H9 (cell line): ENCODE measurements around the gene ARRDC1. TPM values are rescaled to one million over a fixed set of nuclear protein-coding genes. Genes with fewer than 3 reads are reported as not detected.

Experiments
- DNase-seq: peaks from one replicate; pipeline ENCODE4 v3.0.0-alpha.2; 2017
- H2AFZ ChIP-seq: one replicate; pipeline ENCODE4 v1.6.1; 2013; ENCODE audit warnings: mild to moderate bottlenecking, low read length, control low read depth, moderate library complexity
- H2AK5ac ChIP-seq: 2 replicates; pipeline ENCODE4 v1.6.1; 2013; ENCODE audit warnings: low read length, control low read depth, mixed read lengths; ENCODE audit not compliant: insufficient read length
- H2BK120ac ChIP-seq: one replicate; pipeline ENCODE4 v1.6.1; 2013; ENCODE audit warnings: low read depth, mild to moderate bottlenecking, low read length, control low read depth, inconsistent platforms; ENCODE audit not compliant: poor library complexity, severe bottlenecking
- H2BK12ac ChIP-seq: 2 replicates; pipeline ENCODE4 v1.6.1; 2013; ENCODE audit warnings: low read length, control low read depth, mixed read lengths, low read depth; ENCODE audit not compliant: insufficient read length
- H2BK15ac ChIP-seq: 2 replicates; pipeline ENCODE4 v1.6.1; 2013; ENCODE audit warnings: low read depth, low read length, control low read depth
- H2BK20ac ChIP-seq: one replicate; pipeline ENCODE4 v1.6.1; 2013; ENCODE audit warnings: low read depth, mild to moderate bottlenecking, low read length, control low read depth, inconsistent platforms; ENCODE audit not compliant: poor library complexity, severe bottlenecking
- H2BK5ac ChIP-seq: 2 replicates; pipeline ENCODE4 v1.6.1; 2013; ENCODE audit warnings: low read length, control low read depth, mixed read lengths; ENCODE audit not compliant: insufficient read length
- H3K14ac ChIP-seq: 2 replicates; pipeline ENCODE4 v1.6.1; 2013; ENCODE audit warnings: low read length, control low read depth; ENCODE audit not compliant: insufficient read depth
- H3K18ac ChIP-seq: 2 replicates; pipeline ENCODE4 v1.6.1; 2013; ENCODE audit warnings: low read depth, mild to moderate bottlenecking, mixed read lengths, low read length, control low read depth; ENCODE audit not compliant: insufficient read length
- H3K23ac ChIP-seq: 2 replicates; pipeline ENCODE4 v1.6.1; 2013; ENCODE audit warnings: low read length, control low read depth, mixed read lengths, low read depth; ENCODE audit not compliant: insufficient read length
- H3K23me2 ChIP-seq: 2 replicates; pipeline ENCODE4 v1.6.1; 2013; ENCODE audit warnings: low read depth, mild to moderate bottlenecking, mixed read lengths, low read length, control low read depth; ENCODE audit not compliant: insufficient read length, poor library complexity, severe bottlenecking
- H3K27ac ChIP-seq: 2 replicates; pipeline ENCODE4 v1.5.1; 2013; ENCODE audit warnings: low read length, control low read depth, mixed read lengths, low read depth; ENCODE audit not compliant: insufficient read length
- H3K27me3 ChIP-seq: 2 replicates; pipeline ENCODE4 v1.6.1; 2013; ENCODE audit warnings: low read length, control low read depth, inconsistent platforms; ENCODE audit not compliant: insufficient read depth
- H3K4ac ChIP-seq: 2 replicates; pipeline ENCODE4 v1.6.1; 2013; ENCODE audit warnings: low read depth, mild to moderate bottlenecking, control low read depth, inconsistent platforms, low read length, moderate library complexity
- H3K4me1 ChIP-seq: 2 replicates; pipeline ENCODE4 v1.6.1; 2013; ENCODE audit warnings: low read length, control low read depth, inconsistent platforms; ENCODE audit not compliant: insufficient read depth
- H3K4me2 ChIP-seq: 2 replicates; pipeline ENCODE4 v1.6.1; 2013; ENCODE audit warnings: low read length, control low read depth, mixed read lengths; ENCODE audit not compliant: insufficient read length, insufficient read depth
- H3K56ac ChIP-seq: 2 replicates; pipeline ENCODE4 v1.6.1; 2013; ENCODE audit warnings: low read depth, mild to moderate bottlenecking, mixed read lengths, low read length, control low read depth; ENCODE audit not compliant: insufficient read length
- H3K79me1 ChIP-seq: 2 replicates; pipeline ENCODE4 v1.6.1; 2013; ENCODE audit warnings: low read depth, mild to moderate bottlenecking, moderate library complexity, low read length, control low read depth, inconsistent platforms; ENCODE audit not compliant: insufficient read depth, poor library complexity, severe bottlenecking
- H3K79me2 ChIP-seq: 2 replicates; pipeline ENCODE4 v1.6.1; 2013; ENCODE audit warnings: low read length, control low read depth, inconsistent platforms; ENCODE audit not compliant: insufficient read depth
- H3K9ac ChIP-seq: 2 replicates; pipeline ENCODE4 v1.6.1; 2013; ENCODE audit warnings: low read length, control low read depth, mixed read lengths; ENCODE audit not compliant: insufficient read length; ENCODE audit errors: extremely low read depth
- H3K9me3 ChIP-seq: one replicate; pipeline ENCODE4 v1.6.1; 2013; ENCODE audit warnings: low read depth, low read length, inconsistent platforms; ENCODE audit not compliant: control insufficient read depth
- H3T11ph ChIP-seq: one replicate; pipeline ENCODE4 v1.6.1; 2013; ENCODE audit warnings: mild to moderate bottlenecking, low read length, control low read depth, inconsistent platforms
- H4K20me1 ChIP-seq: one replicate; pipeline ENCODE4 v1.6.1; 2013; ENCODE audit not compliant: control insufficient read depth, insufficient read length, insufficient read depth
- H4K5ac ChIP-seq: 2 replicates; pipeline ENCODE4 v1.6.1; 2013; ENCODE audit warnings: low read depth, mild to moderate bottlenecking, mixed read lengths, low read length, control low read depth; ENCODE audit not compliant: insufficient read length
- H4K8ac ChIP-seq: replicated peaks from 2 replicates; pipeline ENCODE4 v1.6.1; 2013; ENCODE audit warnings: low read length, control low read depth, mixed read lengths, low read depth; ENCODE audit not compliant: insufficient read length
- H4K91ac ChIP-seq: 2 replicates; pipeline ENCODE4 v1.6.1; 2013; ENCODE audit warnings: low read depth, mild to moderate bottlenecking, moderate library complexity, mixed read lengths, low read length, control low read depth; ENCODE audit not compliant: insufficient read length
- H3K27ac Mint-ChIP-seq, 3 experiments: 2 replicates in 2 of 3; 3 replicates in 1 of 3; pipeline ENCODE4 v1.8.0; 2020 to 2021; ENCODE audit warnings: mixed read lengths in 3 of 3, mild to moderate bottlenecking in 1 of 3, moderate library complexity in 1 of 3
- H3K27me3 Mint-ChIP-seq: 2 replicates; pipeline ENCODE4 v1.8.0; 2021; ENCODE audit warnings: low read depth, mild to moderate bottlenecking, moderate library complexity, mixed read lengths
- H3K36me3 Mint-ChIP-seq, 3 experiments: 2 replicates in 2 of 3; 3 replicates in 1 of 3; pipeline ENCODE4 v1.8.0; 2020 to 2021; ENCODE audit warnings: low read depth in 3 of 3, mixed read lengths in 3 of 3; ENCODE audit not compliant: insufficient read depth in 1 of 3
- H3K4me1 Mint-ChIP-seq, 2 experiments: 2 replicates each; pipeline ENCODE4 v1.8.0; 2020; ENCODE audit warnings: mixed read lengths in 2 of 2
- H3K4me3 Mint-ChIP-seq, 2 experiments: 2 replicates in 1 of 2; 3 replicates in 1 of 2; pipeline ENCODE4 v1.8.0; 2020 to 2021; ENCODE audit warnings: mild to moderate bottlenecking in 2 of 2, mixed read lengths in 2 of 2, moderate library complexity in 1 of 2
- H3K9me3 Mint-ChIP-seq, 2 experiments: 2 replicates in 1 of 2; 3 replicates in 1 of 2; pipeline ENCODE4 v1.8.0; 2020; ENCODE audit warnings: mild to moderate bottlenecking in 2 of 2, mixed read lengths in 2 of 2, moderate library complexity in 1 of 2
- CTCF ChIP-seq: fragments of 200-600 bp; sonication (generic); conservative IDR thresholded peaks from 3 replicates; pipeline ENCODE4 v1.8.0; 2021; ENCODE audit warnings: antibody characterized with exemption, mild to moderate bottlenecking
- WGBS: extraction: QIAGEN DNeasy Blood & Tissue Kit; methylation state at CpG from one replicate; pipeline ENCODE4 v1.1.7; 2013; ENCODE audit warnings: missing lambda C conversion rate, low lambda C conversion rate, mixed read lengths; ENCODE audit not compliant: insufficient read length; ENCODE audit errors: extremely low coverage; 5-methylcytosine and 5-hydroxymethylcytosine counted together
- total RNA-seq: library from RNA; stranded (reverse); gene quantifications from 2 replicates; pipeline ENCODE4 v1.2.1, GENCODE V29; 2021

ARRDC1 gene
- total RNA-seq, 1 experiment from 2014 or later: 34.4 TPM

- H3K27me3 Mint-ChIP-seq: peaks cover 10% of the 10 kb centered on the region
Measured at GRCh38 chr9:137588311-137588710, 17.2 kb upstream of the ARRDC1 start.

More at GRCh38 chr9:137588311-137588710, 17.2 kb upstream of the ARRDC1 start:
- no peak overlapping the region for H3K23ac ChIP-seq
- H3K9me3 ChIP-seq: no peaks in the 10 kb centered on the region
- H2BK120ac ChIP-seq: no peak overlapping the region
- TF ChIP-seq CTCF: no peak
- no peak overlapping the region for H3K4me2 ChIP-seq
- no peak overlapping the region for H4K91ac ChIP-seq
- peaks cover 4% of the 10 kb centered on the region; the same call in 1 of the 2 replicates for H3K4me1 ChIP-seq
- no peak overlapping the region for H3K27ac ChIP-seq
- H3K79me2 ChIP-seq: peaks cover 4% of the 10 kb centered on the region; the same call in 1 of the 2 replicates
- H3K56ac ChIP-seq: no peak overlapping the region
- H3K27me3 ChIP-seq: no peaks in the 10 kb centered on the region
- Mint-ChIP-seq H3K4me1 (peaks cover 5 to 11% of the 10 kb centered on the region in 2 experiments; a peak in 3 of 4 replicates), H3K4me3 (peak overlapping the region; percentile 81 to 90), H3K36me3 (peaks cover 22 to 61% (median 49%) of the 10 kb centered on the region in 3 experiments; a peak in 6 of 7 replicates), H3K9me3 (no peaks in the 10 kb centered on the region; a peak in 1 of 5 replicates), H3K27ac (no peak overlapping the region)
- no peak overlapping the region for H2BK12ac ChIP-seq
- no peak overlapping the region for H3K9ac ChIP-seq
- no peak overlapping the region for H2BK5ac ChIP-seq
- no peak overlapping the region for H2BK15ac ChIP-seq
- no CpG with 5 or more reads among the region's 13 CpGs for WGBS
- no peak overlapping the region for H2AFZ ChIP-seq
- H3K14ac ChIP-seq: no peak overlapping the region
- no peak overlapping the region for H4K5ac ChIP-seq
- H4K8ac ChIP-seq: no peak overlapping the region
- H3K18ac ChIP-seq: no peak overlapping the region
- no peak overlapping the region for H2AK5ac ChIP-seq
- H2BK20ac ChIP-seq: no peak overlapping the region
- H3K79me1 ChIP-seq: peaks cover 6% of the 10 kb centered on the region
- H3K23me2 ChIP-seq: peaks cover 9% of the 10 kb centered on the region
- no peak overlapping the region for H3K4ac ChIP-seq
- H3T11ph ChIP-seq: no peak overlapping the region
- H4K20me1 ChIP-seq: no peaks in the 10 kb centered on the region
- DNase-seq: no peak
